CD4-positive, alpha-beta T cell (primary cell): ENCODE measurements around the gene ATP8A2. TPM values are rescaled to one million over a fixed set of nuclear protein-coding genes. Genes with fewer than 3 reads are reported as not detected.

Experiments used
- ATAC-seq: fragments of 200-7000 bp; cut with Tn5 transposase; one replicate; pipeline ENCODE4 v1.10.0; 2022; ENCODE audit warnings: mild to moderate bottlenecking; ENCODE audit not compliant: poor library complexity
- CTCF ChIA-PET: fragments of 350-600 bp; sonication (Branson Sonifier 250); formaldehyde crosslinking; loops from one replicate; lab custom pipeline; 2021; ENCODE audit warnings: antibody characterized with exemption, inconsistent platforms; lab: Charles Lee
- POLR2A ChIA-PET: fragments of 350-600 bp; sonication (Branson Sonifier 250); formaldehyde crosslinking; loops from one replicate; lab custom pipeline; 2021; ENCODE audit warnings: antibody characterized with exemption, inconsistent platforms; lab: Charles Lee
- DNase-seq, 14 experiments: peaks; one replicate each; pipeline ENCODE4 v3.0.0-alpha.2; 2013 to 2020; ENCODE audit warnings: mixed read lengths in 2 of 14
- H3K27ac ChIP-seq, 2 donors: one replicate each; pipeline versions ENCODE4 v1.5.1 to v1.7.0; 2013; ENCODE audit warnings: low read length in 2 of 2, low read depth in 1 of 2, mild to moderate bottlenecking in 1 of 2
- H3K27me3 ChIP-seq, 2 experiments: 1 replicate in 1 of 2; 2 replicates in 1 of 2; pipeline versions ENCODE4 v1.6.1 to v1.7.0; 2013; ENCODE audit warnings: low read length in 2 of 2, control low read depth in 1 of 2, mild to moderate bottlenecking in 1 of 2, moderate library complexity in 1 of 2; ENCODE audit not compliant: insufficient read depth in 2 of 2, control insufficient read depth in 1 of 2
- H3K36me3 ChIP-seq: one replicate; pipeline ENCODE4 v1.6.1; 2013; ENCODE audit warnings: low read length, control low read depth; ENCODE audit not compliant: insufficient read depth
- H3K4me1 ChIP-seq: one replicate; pipeline ENCODE4 v1.6.1; 2013; ENCODE audit warnings: low read length, control low read depth; ENCODE audit not compliant: insufficient read depth
- H3K4me3 ChIP-seq: one replicate; pipeline ENCODE4 v1.5.1; 2013; ENCODE audit warnings: mild to moderate bottlenecking, low read length, moderate library complexity
- H3K9me3 ChIP-seq, 2 experiments: 1 replicate in 1 of 2; 2 replicates in 1 of 2; pipeline versions ENCODE4 v1.6.1 to v1.7.0; 2013; ENCODE audit warnings: low read length in 2 of 2, mild to moderate bottlenecking in 2 of 2, control low read depth in 1 of 2, moderate library complexity in 1 of 2; ENCODE audit not compliant: control insufficient read depth in 1 of 2, insufficient read depth in 1 of 2
- H3K27ac Mint-ChIP-seq: one replicate; pipeline ENCODE4 v1.8.0; 2020; ENCODE audit warnings: mixed read lengths
- H3K27me3 Mint-ChIP-seq: one replicate; pipeline ENCODE4 v1.8.0; 2021; ENCODE audit warnings: mixed read lengths
- H3K36me3 Mint-ChIP-seq: one replicate; pipeline ENCODE4 v1.8.0; 2021; ENCODE audit warnings: low read depth, mixed read lengths
- H3K4me1 Mint-ChIP-seq: one replicate; pipeline ENCODE4 v1.8.0; 2021; ENCODE audit warnings: low read depth, mixed read lengths
- H3K4me3 Mint-ChIP-seq: one replicate; pipeline ENCODE4 v1.8.0; 2020; ENCODE audit warnings: mild to moderate bottlenecking, mixed read lengths
- H3K9me3 Mint-ChIP-seq: one replicate; pipeline ENCODE4 v1.8.0; 2020; ENCODE audit warnings: mixed read lengths
- intact Hi-C, 2 experiments: fragments of 100-400 bp; cut with DNase I in 1 of 2; cut with micrococcal nuclease in 1 of 2; formaldehyde crosslinking; loops; one replicate each; pipeline versions ENCODE4 v1.15.1 to v1.9.0; 2023 to 2025; cut with DNase I, micrococcal nuclease
- total RNA-seq, 174 experiments: library from RNA in 2 of 174; stranded (reverse) in 2 of 174; gene quantifications; one replicate each; pipeline ENCODE4 v1.2.3 and lab custom pipeline; 2021 to 2026
- TF ChIP-seq, protein P1 (sequence below): fragments of 200-600 bp; IDR thresholded peaks from one replicate; pipeline ENCODE4 v1.8.0; 2022; ENCODE audit warnings: antibody characterized with exemption, mild to moderate bottlenecking

The ATP8A2 gene
- total RNA-seq, 2 experiments from 2014 or later = 0.22 to 0.36 TPM

DNA sequence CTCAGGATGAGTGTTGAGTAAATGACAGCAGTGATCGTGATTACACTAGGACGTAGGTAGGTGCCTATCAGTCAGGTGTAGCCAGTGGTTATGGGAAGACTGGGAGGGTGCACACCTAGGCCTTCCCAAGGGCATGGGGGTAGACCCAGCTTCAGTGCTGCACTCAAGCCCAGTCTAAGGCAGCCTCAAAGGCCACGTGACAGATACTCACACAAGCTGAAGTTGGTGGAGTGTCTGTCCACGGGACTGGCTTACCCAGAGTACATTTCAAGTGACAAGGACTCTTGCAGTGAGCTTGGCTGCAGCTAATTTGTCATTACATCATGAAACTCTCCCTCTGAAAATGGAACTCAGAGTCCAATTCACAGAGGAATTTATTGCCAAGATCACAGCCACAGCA is 561.7 kb downstream of the ATP8A2 start:
- intact Hi-C loops = no loop called here
- Mint-ChIP-seq H3K27me3 (no peaks in the 10 kb centered on the region), H3K4me3 (no peak overlapping the region), H3K27ac (no peak overlapping the region), H3K36me3 (no peaks in the 10 kb centered on the region), H3K4me1 (no peaks in the 10 kb centered on the region), H3K9me3 (no peaks in the 10 kb centered on the region)
- no peaks in the 10 kb centered on the region for H3K4me1 ChIP-seq
- H3K27ac ChIP-seq = no peak overlapping the region
- POLR2A ChIA-PET = no interaction called here
- no peaks in the 10 kb centered on the region for H3K36me3 ChIP-seq
- no peaks in the 10 kb centered on the region for H3K27me3 ChIP-seq
- H3K4me3 ChIP-seq = no peak overlapping the region
- CTCF ChIA-PET = no interaction called here
- ATAC-seq (no peak), DNase-seq (no peak)
- no peaks in the 10 kb centered on the region for H3K9me3 ChIP-seq
- TF ChIP-seq, protein P1, sequence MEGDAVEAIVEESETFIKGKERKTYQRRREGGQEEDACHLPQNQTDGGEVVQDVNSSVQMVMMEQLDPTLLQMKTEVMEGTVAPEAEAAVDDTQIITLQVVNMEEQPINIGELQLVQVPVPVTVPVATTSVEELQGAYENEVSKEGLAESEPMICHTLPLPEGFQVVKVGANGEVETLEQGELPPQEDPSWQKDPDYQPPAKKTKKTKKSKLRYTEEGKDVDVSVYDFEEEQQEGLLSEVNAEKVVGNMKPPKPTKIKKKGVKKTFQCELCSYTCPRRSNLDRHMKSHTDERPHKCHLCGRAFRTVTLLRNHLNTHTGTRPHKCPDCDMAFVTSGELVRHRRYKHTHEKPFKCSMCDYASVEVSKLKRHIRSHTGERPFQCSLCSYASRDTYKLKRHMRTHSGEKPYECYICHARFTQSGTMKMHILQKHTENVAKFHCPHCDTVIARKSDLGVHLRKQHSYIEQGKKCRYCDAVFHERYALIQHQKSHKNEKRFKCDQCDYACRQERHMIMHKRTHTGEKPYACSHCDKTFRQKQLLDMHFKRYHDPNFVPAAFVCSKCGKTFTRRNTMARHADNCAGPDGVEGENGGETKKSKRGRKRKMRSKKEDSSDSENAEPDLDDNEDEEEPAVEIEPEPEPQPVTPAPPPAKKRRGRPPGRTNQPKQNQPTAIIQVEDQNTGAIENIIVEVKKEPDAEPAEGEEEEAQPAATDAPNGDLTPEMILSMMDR = no peak

DNA sequence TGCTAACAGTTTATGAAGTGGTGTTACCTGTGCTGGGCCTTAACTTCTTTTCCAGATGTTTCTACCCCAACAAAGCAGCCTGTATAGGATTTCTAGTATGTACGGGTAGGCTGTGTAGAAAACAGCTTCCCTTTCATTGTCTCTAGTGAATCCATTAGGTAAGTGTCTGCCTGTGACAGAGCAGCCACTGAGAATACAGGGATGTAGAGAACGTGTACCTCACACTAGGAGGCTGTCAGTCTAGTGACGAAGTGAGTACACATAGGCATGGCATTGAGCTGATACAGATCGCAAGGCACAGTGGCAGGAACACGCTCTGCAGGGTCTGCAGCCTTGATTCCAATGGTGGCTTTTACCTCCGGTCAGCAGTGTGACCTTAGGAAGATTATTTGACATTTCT is 562.4 kb downstream of the ATP8A2 start:
- Histone ChIP-seq H3K27ac (no peak overlapping the region), H3K4me1 (no peaks in the 10 kb centered on the region), H3K27me3 (no peaks in the 10 kb centered on the region), H3K9me3 (no peaks in the 10 kb centered on the region), H3K36me3 (no peaks in the 10 kb centered on the region), H3K4me3 (no peak overlapping the region)
- no peaks in the 10 kb centered on the region for H3K9me3 Mint-ChIP-seq
- H3K27ac Mint-ChIP-seq = no peak overlapping the region
- no peaks in the 10 kb centered on the region for H3K27me3 Mint-ChIP-seq
- H3K4me1 Mint-ChIP-seq = no peaks in the 10 kb centered on the region
- CTCF ChIA-PET = no interaction called here
- no peak overlapping the region for H3K4me3 Mint-ChIP-seq
- TF ChIP-seq, protein P1 = no peak
- POLR2A ChIA-PET = no interaction called here
- no peak for DNase-seq
- H3K36me3 Mint-ChIP-seq = no peaks in the 10 kb centered on the region
- no peak for ATAC-seq
- intact Hi-C loops = no loop called here

DNA sequence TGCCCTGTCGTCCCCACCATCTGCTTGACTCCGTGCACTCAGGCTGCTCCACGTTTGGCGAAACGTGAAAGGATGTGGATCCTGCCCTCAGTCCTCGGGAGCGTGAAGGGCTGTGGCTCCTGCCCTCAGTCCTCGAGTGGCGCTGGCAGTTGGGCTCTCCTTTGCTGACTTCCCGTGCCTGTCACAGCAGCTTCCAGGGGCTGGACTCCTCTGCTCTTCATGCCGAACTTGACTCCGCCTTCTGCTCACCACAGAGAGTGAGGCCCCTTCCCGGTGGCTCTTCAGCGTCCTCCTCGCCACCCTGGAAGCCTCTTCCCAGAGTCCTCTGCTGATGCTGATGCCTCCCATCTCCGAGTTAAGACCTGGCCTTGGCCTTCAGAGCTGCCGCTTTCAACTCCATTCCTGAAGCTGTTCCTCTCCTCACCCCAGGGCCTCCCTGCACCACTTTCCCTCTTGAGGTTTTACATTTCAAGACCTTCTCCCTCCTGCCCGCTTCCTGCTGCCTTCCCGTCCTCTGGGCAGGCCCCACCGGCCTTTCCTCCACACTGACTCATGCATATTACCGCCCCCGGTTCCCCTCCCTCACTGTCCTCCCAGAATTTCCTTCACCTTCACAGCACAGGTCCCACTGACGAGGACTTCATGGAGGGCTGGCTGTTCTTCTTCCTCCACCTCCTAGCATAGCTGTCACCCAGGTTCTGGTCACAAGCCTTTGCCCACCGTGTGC is 568.4 kb downstream of the ATP8A2 start:
- no peaks in the 10 kb centered on the region for H3K27me3 ChIP-seq
- Mint-ChIP-seq H3K4me3 (no peak overlapping the region), H3K27me3 (no peaks in the 10 kb centered on the region), H3K4me1 (peaks cover 4% of the 10 kb centered on the region), H3K27ac (no peak overlapping the region), H3K9me3 (no peaks in the 10 kb centered on the region), H3K36me3 (no peaks in the 10 kb centered on the region)
- intact Hi-C loops = loop anchor here in 1 of 2 experiments (10.0 kb wide), 1 partner anchor 365 kb away; no protein-coding TSS in a partner anchor
- peaks cover 0 to 4% of the 10 kb centered on the region in 2 experiments for H3K9me3 ChIP-seq
- ATAC-seq = no peak
- no peak overlapping the region for H3K27ac ChIP-seq
- H3K4me3 ChIP-seq = no peak overlapping the region
- H3K4me1 ChIP-seq = no peaks in the 10 kb centered on the region
- ChIA-PET POLR2A (no interaction called here), CTCF (no interaction called here)
- no peaks in the 10 kb centered on the region for H3K36me3 ChIP-seq
- DNase-seq = no peak
- TF ChIP-seq, protein P1 = no peak
